NCI-H345 (cell line): ENCODE results near the gene CACNB4.
"Not testable (repeated sequence)": the region's sequence is repeated elsewhere in the genome, so short reads cannot be mapped to it uniquely, and the experiment has no call there.

Experiments
- DNase-seq: peaks from one replicate; lab custom pipeline; 2025; lab: John Stamatoyannopoulos, UW

CACNB4 gene

GRCh38 chr2:152050915-152051314 is 47.9 kb downstream of the CACNB4 start:
- no peak for DNase-seq

DNA sequence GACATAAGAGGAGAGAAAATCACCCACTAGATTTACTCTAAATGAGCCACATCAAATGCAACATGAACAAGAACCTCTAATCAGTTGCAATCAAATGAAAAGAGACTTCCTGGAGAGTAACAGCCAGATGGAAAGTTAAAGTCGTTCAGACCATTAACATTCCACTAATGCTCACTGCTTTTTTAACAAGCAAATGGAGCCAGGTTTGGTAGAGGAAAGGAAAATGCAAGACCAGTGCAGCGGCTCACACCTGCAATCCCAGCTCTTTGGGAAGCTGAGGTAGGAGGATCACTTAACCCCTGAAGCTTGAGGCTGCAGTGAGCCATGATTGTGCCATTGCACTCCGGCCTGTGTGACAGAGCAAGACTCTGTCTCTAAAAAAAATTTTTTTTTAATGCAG is 48.5 kb downstream of the CACNB4 start:
- no peak for DNase-seq

DNA sequence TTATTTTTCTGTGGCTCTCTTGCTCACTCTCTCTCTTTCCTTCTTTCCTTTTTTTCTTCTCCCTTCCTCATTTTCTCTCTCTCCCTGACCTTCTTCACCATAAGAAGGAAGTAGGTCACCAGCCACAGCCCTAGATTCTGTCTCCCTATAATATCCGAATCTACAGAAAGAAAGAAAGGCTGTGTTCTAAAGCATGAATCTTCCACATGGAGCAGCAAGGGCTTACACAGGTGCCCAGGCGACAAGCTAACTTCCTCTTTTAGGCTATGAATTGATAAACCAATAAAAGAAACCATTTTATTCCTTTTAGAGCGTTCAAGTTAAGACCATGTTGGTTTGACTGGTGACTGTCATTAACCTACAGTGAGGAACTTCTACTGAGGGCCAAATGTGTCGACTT is 49.3 kb downstream of the CACNB4 start:
- no peak for DNase-seq

- no peak for DNase-seq
Observed at GRCh38 chr2:152047824-152048471, 50.9 kb downstream of the CACNB4 start.

- no peak for DNase-seq
Observed at GRCh38 chr2:152046940-152047339, 51.9 kb downstream of the CACNB4 start.

DNA sequence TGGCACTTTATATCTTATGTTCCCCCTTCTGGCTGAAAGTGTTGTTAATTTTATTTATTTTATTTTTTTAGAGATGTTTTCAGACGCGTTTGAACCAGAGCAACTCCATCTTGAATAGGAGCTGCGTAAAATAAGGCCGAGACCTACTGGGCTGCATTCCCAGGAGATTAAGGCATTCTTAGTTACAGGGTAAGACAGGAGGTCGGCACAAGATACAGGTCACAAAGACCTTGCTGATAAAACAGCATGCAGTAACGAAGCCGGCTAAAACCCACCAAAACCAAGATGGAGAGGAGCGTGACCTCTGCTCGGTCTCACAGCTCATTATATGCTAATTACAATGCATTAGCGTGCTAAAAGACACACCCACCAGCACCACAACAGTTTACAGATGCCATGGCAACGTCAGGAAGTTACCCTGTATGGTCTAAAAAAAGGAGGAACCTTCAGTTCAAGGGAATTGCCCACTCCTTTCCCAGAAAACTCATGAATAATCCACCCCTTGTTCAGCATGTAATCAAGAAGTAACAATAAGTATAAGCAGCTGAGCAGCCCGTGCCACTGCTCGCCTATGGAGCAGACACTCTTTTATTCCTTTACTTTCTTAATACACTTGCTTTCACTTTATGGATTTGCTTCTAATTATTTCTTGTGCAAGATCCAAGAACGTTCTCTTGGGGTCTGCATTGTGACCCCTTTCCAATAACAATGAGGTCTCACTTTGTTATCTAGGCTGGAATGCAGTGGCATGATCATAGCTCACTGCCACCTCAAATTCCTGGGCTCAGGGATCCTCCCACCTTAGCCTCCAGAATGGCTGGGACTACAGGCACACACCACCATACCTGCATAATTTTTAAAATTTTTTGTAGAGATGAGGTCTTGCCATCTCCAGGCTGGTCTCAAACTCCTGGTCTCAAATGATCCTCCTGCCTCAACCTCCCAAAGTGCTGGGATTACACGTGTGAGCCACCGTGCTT is 55.9 kb downstream of the CACNB4 start:
- DNase-seq = no peak

- DNase-seq = no peak
Observed at GRCh38 chr2:152038441-152038958, 60.3 kb downstream of the CACNB4 start.

DNA sequence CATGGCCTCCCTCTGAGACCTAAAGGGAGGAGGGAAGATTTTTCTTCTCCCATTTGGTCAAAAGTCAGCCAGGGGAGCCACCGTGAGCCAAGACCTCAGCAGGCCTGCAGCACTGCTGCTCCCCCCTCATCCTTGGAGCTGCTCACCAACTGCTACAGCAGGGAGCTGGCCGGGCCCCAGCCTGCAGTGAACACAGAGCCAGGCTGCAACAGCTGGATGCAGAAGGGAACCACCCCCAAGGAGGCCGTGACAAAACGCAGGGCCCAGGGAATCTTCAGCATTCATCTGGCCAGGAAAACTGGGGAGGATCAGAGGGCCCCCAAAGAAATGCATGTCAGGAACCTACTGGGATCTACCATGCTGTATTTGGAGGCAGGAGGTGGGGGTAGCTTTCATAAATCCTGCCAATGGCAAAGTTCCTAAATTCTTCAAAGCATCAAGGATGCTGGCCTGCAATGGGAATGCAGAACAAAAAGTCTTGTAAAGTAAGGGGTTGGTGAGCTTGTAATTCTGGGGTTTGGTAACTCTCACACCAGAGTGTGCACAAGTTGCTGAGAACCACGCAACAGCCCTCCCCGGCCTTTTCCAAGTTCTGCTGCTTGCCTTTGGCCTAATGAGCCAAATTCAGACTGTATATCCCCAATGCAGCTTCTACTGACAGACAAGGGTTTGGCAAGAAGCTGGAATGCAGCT is 61.0 kb downstream of the CACNB4 start:
- no peak for DNase-seq

- peak; percentile 76 for DNase-seq
Observed at GRCh38 chr2:152036611-152037469, 62.0 kb downstream of the CACNB4 start.

DNA sequence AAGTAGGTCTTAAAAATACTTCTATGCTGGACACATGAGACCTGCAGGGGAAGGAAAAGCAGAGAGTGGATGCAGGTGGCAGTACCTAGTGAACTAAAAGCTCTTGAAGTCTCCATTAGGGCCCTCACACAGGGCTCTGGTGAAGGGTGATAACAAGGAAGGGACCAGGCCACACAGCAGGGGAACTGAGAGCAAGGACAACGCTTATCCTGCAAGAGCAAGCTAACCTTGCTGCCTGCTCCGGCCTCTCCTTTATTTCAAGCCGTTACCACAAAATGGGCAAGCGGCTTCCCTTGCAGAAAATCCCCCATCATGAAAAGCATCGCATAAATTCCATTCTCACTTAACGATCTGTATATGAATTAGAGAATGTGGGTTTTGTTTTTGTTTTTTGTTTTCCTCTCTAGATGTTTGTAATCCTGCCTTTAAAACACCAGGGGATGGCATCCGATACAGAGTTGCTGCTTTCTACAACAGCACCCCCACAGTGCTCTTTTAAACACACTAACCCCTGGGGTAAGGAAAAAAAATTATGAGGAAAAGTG is 64.5 kb downstream of the CACNB4 start:
- DNase-seq = no peak

- no peak for DNase-seq
Observed at GRCh38 chr2:152033011-152033925, 65.6 kb downstream of the CACNB4 start.

DNA sequence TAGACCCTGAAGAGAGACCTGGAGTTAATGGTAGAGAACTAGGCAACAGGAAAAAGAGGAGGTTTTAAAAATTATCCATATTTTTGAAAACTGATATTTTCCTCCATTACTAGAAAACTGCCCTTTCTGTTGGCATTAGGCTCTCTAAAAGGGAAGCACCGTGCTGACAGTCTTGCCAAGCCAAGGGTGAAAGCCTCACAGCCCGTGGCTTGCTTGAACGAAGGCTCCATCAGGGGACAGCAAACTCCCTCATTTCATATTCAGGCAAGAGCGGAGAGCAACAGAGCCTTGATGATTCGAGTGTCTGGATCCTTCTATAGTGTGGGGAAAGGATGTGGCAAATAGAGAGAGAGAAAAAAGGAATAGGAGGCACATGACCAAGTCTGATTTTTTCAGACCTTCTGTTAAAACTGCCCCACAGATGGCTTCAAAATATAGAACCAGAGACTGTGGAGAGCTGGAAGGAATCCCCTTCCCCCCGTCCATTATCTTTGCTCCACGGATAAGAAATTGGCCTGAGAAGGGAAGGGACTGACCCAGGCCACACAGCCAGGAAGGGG is 67.0 kb downstream of the CACNB4 start:
- DNase-seq = no peak

GRCh38 chr2:152030596-152031328 is 68.1 kb downstream of the CACNB4 start:
- DNase-seq = not testable (repeated sequence)

DNA sequence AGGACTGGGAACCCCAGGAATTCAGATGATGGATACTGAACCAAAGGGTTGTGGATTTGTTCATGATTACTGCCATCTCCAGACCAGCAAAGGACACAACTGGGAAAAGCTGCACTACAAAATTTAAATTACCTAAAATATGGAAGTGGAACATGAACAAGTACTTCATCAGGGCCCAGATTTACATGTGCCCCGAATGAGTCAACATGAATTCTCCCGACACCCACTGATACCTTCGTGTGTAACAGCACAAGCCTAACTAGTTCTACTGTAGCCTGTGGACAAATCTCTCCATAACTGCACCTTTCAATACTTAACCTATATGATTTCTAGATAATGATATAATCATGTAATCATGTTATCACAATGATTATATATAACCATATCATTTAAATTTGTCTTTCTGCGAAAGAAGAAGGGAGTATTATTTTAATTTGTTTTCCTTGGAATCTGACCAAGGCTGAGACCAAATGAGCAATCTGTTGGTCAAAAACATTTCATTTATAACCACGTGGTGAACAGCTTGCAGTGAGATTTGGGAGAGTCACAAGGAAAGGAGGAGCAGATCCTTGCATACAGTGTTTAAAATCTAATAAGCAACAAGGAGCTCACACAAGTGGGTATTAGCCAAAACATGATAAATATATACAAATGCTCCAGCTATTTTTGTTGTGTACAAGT is 70.5 kb downstream of the CACNB4 start:
- DNase-seq = no peak

GRCh38 chr2:152025678-152026287 is 73.1 kb downstream of the CACNB4 start:
- peak; percentile 80 for DNase-seq

DNA sequence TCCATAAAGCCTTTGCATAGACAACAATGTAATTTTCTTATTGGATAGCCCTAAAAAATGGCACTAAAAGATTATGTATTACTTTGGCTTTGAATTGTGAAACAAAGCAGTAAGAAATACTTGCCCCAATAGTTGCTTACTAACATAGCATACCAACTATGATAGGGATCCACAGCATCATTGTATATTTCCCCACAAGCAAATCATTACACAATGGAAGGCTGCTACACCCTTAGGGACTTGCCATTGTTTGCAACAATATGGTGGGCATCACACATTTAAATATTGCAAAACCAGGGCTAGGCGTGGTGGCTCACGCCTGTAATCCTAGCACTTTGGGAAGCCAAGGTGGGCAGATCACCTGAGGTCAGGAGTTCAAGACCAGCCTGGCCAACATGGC is 74.4 kb downstream of the CACNB4 start:
- no peak for DNase-seq

GRCh38 chr2:152022090-152022489 is 76.8 kb downstream of the CACNB4 start:
- peak; percentile 34 for DNase-seq

DNA sequence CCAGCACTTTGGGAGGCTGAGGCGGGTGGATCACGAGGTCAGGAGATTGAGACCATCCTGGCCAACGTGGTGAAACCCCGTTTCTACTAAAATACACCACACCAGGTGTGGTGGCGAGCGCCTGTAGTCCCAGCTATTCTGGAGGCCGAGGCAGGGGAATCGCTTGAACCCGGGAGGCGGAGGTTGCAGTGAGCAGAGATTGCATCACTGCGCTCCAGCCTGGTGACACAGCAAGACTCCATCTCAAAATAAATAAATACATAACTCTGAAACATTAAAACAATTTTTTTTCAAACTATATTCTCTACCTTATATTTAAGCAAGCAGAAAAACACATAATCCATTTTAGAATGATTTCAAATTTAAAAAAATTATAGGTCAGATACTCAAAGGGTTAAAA is 77.8 kb downstream of the CACNB4 start:
- DNase-seq = not testable (repeated sequence)
